ENCODE data around the gene GDF15. TPM values are rescaled to one million over a fixed set of nuclear protein-coding genes. Genes with fewer than 3 reads are reported as not detected.

GDF15 gene, protein sequence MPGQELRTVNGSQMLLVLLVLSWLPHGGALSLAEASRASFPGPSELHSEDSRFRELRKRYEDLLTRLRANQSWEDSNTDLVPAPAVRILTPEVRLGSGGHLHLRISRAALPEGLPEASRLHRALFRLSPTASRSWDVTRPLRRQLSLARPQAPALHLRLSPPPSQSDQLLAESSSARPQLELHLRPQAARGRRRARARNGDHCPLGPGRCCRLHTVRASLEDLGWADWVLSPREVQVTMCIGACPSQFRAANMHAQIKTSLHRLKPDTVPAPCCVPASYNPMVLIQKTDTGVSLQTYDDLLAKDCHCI
- total RNA-seq (2021), result 18.3 to 27.3 TPM (median 19.1 TPM) in 3 replicates
- Bru-seq, nascent RNA, result percentile 59 among the genes with signal in this experiment
- long read RNA-seq, experiment 1, transcript GDF15-201 (2 exons, 1,200 nt), result major isoform, 12 of 12 reads
- long read RNA-seq, experiment 1, partial matches to known transcripts, result 0 of 12 reads
- long read RNA-seq, experiment 1, other reads (novel, unspliced or antisense), result 0 of 12 reads
- long read RNA-seq, experiment 2, transcript GDF15-201 (2 exons, 1,200 nt), result major isoform, 22 of 23 reads
- long read RNA-seq, experiment 2, partial matches to known transcripts, result 0 of 23 reads
- long read RNA-seq, experiment 2, other reads (novel, unspliced or antisense), result 1 of 23 reads
- long read RNA-seq, experiment 3, partial matches to known transcripts, result 0 of 1 reads
- long read RNA-seq, experiment 3, other reads (novel, unspliced or antisense), result 1 of 1 reads

- TF ChIP-seq MYBL2 (CRISPR knock-in tag; IDR thresholded peaks at IDR 0.05), result 0 out of 2 replicates have a peak, but pooled peaks have one; percentile 28
- TF ChIP-seq, protein P1, sequence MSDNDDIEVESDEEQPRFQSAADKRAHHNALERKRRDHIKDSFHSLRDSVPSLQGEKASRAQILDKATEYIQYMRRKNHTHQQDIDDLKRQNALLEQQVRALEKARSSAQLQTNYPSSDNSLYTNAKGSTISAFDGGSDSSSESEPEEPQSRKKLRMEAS (CRISPR knock-in tag; IDR thresholded peaks at IDR 0.05), result peak; percentile 40; the same call in 1 of the 2 replicates
- TF ChIP-seq SP1 (CRISPR knock-in tag; conservative IDR thresholded peaks at IDR 0.05), result peak; percentile 53; the same call in 1 of the 2 replicates
- TF ChIP-seq FOXK1 (CRISPR knock-in tag; IDR thresholded peaks at IDR 0.05), result peak; percentile 79
- TF ChIP-seq ZNF317 (CRISPR knock-in tag; IDR thresholded peaks at IDR 0.05; ENCODE audit: borderline replicate concordance, low read depth), result 0 out of 2 replicates have a peak, but pooled peaks have one; percentile 42
- TF ChIP-seq PREB (CRISPR knock-in tag; IDR thresholded peaks at IDR 0.05; ENCODE audit: borderline replicate concordance), result no peak
- peak; percentile 61; the same call in 1 of the 2 replicates for TF ChIP-seq ETV6 (CRISPR knock-in tag; IDR thresholded peaks at IDR 0.05)
- TF ChIP-seq HMGXB4 (CRISPR knock-in tag; IDR thresholded peaks at IDR 0.05), result peak; percentile 96
- no peak for TF ChIP-seq NFATC4 (CRISPR knock-in tag; IDR thresholded peaks at IDR 0.05)
- no peak for TF ChIP-seq MXD4 (CRISPR knock-in tag; IDR thresholded peaks at IDR 0.05; ENCODE audit: borderline replicate concordance)
- TF ChIP-seq, protein P2, sequence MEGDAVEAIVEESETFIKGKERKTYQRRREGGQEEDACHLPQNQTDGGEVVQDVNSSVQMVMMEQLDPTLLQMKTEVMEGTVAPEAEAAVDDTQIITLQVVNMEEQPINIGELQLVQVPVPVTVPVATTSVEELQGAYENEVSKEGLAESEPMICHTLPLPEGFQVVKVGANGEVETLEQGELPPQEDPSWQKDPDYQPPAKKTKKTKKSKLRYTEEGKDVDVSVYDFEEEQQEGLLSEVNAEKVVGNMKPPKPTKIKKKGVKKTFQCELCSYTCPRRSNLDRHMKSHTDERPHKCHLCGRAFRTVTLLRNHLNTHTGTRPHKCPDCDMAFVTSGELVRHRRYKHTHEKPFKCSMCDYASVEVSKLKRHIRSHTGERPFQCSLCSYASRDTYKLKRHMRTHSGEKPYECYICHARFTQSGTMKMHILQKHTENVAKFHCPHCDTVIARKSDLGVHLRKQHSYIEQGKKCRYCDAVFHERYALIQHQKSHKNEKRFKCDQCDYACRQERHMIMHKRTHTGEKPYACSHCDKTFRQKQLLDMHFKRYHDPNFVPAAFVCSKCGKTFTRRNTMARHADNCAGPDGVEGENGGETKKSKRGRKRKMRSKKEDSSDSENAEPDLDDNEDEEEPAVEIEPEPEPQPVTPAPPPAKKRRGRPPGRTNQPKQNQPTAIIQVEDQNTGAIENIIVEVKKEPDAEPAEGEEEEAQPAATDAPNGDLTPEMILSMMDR (IDR thresholded peaks at IDR 0.05), result peak; percentile 78
- TF ChIP-seq USF1 (CRISPR knock-in tag; IDR thresholded peaks at IDR 0.05), result peak; percentile 12; the same call in 1 of the 2 replicates
- 0 out of 2 replicates have a peak, but pooled peaks have one; percentile 24 for TF ChIP-seq FOXP1 (CRISPR knock-in tag; IDR thresholded peaks at IDR 0.05; ENCODE audit: borderline replicate concordance)
- peak; percentile 83 for TF ChIP-seq GABPB1 (CRISPR knock-in tag; IDR thresholded peaks at IDR 0.05)
- TF ChIP-seq ZNF121 (CRISPR knock-in tag; IDR thresholded peaks at IDR 0.05), result no peak
- CTCF ChIA-PET, result interaction anchor here (0.6 to 4.5 kb wide), 36 partner anchors 8 to 191 kb away, joined by 3 to 94 read pairs (median 4); partner anchors contain the start of genes LRRC25, LSM4, RAB3A and SSBP4
- POLR2A ChIA-PET, result interaction anchor here (0.5 to 1.7 kb wide), 9 partner anchors 11 to 932 kb away, joined by 3 to 13 read pairs (median 4); partner anchors contain the start of gene JUND
- peak within 1 kb of the TSS; percentile 73 for H3K4me3 Mint-ChIP-seq
- ATAC-seq (peak; percentile 84), DNase-seq (ENCODE audit: low spot score) (peak; percentile 90)
- peaks cover 32% of the 10 kb centered on the region for H3K27me3 Mint-ChIP-seq (ENCODE audit: low read depth)
- peaks cover 11% of the 10 kb centered on the region for H3K36me3 Mint-ChIP-seq
- peaks cover 32% of the 10 kb centered on the region for H3K4me1 Mint-ChIP-seq
- H3K27ac Mint-ChIP-seq, result peak within 1 kb of the TSS; percentile 83
- H3K9me3 Mint-ChIP-seq, result no peaks in the 10 kb centered on the region
These were observed at the start of gene GDF15 for GRCh38 chr19:18385675-18386542. Gene GDF15, plus strand, starts transcription at chr19:18386158. Its CDS starts 32 bp downstream, at chr19:18386190.

Data from WTC11 (cell line).